HG02884 (cell line): ENCODE measurements around the gene EXOC3L1.

Source experiments
- ATAC-seq: cut with Tn5 transposase; IDR thresholded peaks from one replicate; pipeline ENCODE4 v1.9.1; 2021; ENCODE audit warnings: mild to moderate bottlenecking, moderate library complexity; ENCODE audit not compliant: unreplicated experiment

Gene EXOC3L1, protein sequence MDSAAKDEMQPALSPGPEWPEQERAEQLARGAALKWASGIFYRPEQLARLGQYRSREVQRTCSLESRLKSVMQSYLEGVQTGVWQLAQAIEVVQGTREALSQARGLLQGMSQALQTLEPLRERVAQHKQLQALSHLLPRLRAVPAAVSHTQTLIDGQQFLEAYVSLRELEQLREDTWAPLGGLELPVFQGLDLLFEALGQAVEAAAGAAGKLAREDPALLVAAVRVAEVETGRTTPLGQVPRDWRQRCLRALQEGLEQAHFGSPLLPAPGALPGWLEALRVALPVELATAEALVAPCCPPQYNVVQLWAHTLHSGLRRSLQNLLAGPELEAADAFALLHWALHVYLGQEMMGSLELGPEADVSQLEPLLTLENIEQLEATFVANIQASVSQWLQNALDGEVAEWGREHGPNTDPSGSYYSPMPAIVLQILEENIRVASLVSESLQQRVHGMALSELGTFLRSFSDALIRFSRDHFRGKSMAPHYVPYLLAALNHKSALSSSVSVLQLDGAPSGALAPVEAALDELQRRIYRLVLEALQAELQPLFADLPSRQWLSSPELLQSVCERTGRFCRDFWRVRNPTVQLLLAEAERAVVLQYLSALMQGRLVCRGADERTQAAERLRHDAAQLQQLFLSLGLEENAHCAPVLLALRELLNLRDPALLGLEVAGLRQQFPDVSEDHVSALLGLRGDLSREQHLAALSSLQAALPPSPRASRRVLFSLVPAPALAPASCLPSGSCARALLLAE

DNA sequence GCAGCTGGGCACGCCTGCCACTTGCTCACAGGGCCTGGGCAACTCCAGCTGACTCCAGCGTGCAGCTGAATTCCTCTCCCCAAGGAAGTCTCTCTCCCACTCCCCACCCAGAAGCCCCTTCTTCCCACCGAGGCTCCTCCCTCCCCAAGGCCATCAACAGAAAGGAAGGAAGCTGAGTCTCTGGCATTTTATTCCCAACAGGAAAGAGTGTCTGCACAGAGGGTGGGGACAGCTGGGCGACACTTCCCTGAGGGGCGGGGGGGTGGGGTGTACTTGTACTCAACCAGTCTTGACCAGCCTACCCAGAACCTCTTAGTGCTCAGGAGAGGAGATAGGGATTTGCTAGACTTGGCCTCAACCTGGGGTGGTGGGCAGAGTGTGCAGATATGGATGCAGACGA lies at the start of gene EXOC3L1:
EXOC3L1 (minus strand) TSS at position 96 of the 400 bp plus-strand sequence. CDS start 460 bp downstream, outside the sequence.
- no peak for ATAC-seq

DNA sequence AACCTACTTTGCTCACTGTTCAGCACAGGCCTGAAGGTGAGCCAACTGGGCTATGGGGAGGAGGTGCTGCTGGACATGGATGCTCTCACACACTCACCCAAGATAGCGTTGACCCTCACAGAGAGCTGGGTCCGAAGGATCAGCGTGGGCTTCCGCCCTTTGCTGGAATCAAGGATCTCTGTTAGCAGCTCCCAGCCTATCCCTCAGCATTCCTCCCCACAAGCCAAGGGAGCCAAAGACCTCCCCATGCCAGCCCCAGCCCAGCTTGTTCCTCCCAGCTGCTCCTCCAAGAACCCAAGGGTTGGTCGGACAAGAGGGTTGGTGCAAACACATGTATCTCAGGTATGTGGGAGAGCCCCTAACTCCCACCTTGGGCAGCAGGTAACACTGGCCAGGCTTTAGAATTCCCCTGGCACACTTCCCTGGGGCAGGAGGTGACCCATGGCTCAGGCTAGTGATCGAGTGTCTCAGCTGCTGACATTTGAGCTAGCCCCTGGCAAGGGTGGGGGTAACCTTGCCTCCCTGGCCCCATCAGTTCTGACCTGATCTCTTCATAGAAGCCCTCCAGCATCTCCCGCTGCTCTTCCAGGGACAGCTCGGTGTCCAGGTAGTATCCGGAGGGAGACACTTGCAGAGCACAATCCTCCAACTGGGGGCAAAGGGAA lies 49.0 kb upstream of the EXOC3L1 start:
- ATAC-seq: no peak

DNA sequence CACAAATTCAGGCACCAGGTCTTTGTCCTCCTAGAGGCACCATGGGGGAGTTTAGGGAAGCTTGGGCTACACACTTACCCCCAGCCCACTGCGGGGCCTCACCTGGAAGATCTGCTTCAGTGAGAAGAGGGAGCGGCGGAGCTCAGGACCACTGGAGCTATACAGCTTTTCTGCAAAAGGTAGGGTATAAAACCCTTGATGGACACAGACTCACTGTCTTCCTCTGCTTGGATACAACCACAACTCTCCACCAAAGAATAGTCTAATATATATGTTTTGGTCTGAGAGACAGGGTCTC lies 48.3 kb upstream of the EXOC3L1 start:
- no peak for ATAC-seq

DNA sequence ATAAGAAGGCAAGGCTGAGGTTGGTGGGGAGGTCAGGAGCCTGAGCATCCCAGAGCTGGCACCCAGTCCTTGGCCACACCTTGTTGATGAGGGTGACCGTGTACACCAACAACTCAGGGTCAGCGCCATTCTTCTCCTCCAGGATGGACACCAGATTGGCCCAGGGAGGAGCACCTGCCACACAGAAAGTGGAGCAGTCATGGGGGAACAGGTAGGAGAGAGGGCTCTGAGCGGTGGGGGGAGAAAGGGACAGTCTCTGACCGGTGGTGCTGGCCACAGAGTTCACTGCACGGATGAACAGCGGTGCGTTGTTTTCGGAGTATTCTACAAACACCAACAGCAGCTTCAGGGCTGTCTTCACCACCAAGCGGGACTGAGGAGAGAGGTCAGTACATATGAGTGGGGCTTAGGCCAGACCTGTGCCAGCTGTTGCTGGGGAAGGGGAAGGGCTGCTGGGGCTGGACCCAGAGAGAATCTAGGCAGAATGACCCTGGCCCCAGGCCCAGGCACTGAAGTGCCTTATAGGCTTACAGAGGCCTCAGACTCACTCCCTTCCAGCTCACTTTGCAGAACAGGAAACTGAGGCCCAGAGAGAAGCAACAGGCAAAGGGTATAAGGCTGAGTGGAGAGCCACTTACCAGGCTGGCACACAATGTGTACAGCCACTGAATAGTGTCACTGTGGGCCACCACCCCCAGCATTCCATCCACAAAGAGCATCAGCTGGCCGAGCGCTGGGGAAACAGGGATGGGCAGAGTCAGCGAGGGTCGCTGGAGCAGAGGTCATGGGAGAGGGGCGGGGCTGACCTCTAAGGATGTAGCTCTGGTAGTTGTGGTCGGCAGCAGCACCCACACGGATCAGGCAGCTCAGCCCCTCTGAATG lies 47.7 kb upstream of the EXOC3L1 start:
- no peak for ATAC-seq

DNA sequence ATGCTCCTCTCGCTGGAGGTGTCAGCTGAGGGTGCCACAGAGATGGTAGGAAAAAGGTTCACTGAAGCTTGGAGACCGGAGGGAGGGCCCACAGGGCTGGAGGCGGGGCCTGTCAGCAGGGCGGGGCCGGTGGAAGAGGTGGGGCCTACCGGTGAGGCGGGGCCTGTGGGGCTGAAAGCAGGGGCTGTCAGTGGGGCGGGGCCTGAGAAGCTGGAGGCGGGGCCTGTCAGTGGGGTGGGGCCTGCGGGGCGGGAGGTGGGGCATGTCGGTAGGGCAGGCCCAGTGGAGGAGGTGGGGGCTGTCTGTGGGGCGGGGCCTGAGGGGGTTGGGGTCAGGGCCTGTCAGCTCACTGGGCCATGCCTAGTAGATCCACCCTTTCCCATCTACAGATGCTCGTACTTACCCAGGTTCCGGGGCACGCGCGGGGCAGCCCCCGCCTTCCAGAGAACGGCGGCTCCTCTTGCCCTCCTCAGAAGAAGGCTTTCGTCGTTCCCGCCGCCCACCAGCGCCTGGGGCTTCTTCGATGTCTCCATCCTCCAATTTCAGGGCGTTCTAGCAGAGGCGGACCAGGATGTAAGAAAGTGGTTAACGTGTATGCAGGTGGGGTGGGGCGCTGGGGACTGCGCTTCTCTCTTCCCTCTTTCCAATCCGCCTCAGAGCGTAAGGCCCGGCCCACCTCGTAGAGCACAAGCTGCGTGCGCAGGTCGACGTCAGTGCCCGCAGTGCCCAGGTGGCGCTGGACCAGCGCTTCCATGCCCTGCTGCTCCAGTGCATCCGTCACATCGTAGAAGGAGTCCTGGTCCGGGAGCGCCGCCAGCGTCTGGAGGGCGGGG lies 46.8 kb upstream of the EXOC3L1 start:
- ATAC-seq: no peak

DNA sequence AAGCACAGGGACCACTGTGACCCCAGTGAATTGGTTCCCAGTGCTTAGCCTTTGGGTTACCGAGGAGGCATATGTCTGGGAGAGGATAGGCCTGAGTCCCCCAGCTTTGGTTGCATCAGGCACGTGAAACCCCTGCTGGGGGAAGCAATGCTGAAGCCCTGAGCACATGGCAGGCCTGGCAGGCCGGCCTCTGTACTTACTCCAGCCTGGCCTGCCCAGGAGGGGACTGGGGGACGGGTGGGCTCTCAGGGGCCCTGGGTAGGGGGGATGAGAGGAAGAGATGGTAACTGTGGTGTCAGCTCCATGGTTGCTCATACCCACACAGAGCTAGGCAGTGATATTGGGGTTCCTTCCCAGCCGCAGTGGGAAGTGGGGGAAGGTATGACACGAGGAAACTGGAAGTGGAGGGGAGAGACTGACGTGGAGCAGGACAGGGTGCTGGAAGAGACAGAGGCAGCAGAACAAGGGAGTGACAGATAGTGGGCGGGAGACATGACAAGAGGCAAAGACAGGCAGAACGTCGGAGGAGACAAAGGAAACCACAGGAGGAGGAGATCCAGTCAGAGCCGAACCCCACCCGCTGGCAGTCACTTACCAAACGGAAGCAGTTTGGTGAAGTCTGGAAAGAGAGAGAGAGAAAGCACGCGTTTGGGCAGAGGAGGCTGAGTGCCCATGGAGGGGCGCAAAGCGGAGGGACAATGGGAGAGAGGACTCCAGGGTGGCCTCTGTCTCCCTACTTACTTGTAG lies 46.1 kb upstream of the EXOC3L1 start:
- ATAC-seq: no peak

DNA sequence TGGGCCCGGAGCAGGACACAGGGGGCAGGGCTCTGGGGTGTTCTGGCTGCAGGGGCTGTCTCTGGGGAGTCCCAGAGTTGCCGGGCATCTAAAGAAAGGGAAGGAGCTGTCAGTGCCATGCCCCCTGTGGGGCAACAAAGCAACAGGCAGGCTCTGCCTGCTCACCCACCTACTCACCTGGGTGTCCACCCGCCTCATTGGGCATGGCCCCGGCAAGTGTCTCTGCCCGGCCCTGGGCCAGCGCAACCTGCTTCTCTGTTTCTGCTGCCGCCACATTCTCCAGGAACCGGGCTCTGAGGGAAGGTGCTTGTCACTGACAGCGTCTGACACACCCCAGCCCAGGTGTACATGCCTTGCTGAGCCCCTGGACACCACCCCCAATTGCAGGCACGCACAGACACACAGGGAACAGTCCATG lies 44.3 kb upstream of the EXOC3L1 start:
- no peak for ATAC-seq

DNA sequence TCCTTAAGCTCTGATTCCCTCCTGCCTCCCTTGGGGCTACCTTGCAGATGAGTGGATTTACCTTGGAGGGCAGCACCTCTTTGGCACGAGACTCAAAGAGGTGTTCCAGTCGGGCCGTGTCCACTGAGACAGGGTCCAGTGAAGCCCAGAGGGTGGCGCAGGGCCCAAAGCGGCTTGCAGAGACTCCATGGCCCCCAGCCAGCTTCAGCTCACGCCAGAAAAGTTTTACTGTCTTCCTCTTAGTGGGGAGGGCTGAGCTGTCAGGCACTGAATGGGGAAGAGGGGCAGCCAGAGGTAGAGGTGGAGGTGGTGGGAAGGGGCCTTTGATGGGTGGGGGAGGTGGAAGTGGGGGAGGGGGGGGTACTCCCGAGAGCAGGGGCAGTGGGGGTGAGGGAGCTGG lies 43.7 kb upstream of the EXOC3L1 start:
- no peak for ATAC-seq

DNA sequence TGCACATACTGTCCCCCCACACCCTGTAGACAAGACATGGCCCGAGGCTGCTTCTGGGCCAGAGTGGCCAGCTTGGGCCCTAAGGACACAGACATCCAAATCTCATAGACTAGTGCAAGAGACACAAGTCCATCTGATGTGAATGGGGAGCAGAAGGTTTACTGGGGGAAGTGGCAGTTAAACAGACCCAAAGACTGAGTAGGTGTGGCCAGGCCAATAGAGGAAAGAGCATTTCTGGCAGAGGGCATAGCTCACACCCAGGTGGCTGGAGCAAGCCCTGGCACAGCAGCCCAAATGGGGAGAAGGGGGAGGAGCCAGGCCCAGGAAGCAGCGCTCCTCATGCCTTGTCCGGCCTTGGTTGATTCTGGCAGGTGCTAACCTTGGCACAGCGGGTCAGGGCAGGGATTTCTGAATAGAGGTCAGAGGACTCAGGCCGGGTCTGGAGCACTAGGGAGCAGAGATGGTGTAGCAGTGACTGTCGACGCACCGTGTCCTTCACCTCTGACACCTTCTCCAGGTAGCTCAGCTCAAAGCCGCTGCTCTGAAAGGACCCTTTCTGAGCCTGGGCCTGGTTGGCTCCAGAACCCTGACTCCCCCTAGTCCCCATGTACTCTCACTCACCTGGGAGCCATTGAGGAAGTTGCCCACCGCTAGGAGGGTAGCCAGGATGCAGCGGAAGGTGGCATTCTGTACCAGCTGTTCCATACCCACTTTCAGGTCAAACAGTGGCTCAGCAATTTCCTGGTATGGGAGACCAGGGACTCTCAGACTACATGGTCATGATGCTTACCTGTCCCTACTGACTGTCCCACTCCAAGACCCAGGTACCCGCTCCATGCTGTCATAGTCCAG lies 41.1 kb upstream of the EXOC3L1 start:
- no peak for ATAC-seq

DNA sequence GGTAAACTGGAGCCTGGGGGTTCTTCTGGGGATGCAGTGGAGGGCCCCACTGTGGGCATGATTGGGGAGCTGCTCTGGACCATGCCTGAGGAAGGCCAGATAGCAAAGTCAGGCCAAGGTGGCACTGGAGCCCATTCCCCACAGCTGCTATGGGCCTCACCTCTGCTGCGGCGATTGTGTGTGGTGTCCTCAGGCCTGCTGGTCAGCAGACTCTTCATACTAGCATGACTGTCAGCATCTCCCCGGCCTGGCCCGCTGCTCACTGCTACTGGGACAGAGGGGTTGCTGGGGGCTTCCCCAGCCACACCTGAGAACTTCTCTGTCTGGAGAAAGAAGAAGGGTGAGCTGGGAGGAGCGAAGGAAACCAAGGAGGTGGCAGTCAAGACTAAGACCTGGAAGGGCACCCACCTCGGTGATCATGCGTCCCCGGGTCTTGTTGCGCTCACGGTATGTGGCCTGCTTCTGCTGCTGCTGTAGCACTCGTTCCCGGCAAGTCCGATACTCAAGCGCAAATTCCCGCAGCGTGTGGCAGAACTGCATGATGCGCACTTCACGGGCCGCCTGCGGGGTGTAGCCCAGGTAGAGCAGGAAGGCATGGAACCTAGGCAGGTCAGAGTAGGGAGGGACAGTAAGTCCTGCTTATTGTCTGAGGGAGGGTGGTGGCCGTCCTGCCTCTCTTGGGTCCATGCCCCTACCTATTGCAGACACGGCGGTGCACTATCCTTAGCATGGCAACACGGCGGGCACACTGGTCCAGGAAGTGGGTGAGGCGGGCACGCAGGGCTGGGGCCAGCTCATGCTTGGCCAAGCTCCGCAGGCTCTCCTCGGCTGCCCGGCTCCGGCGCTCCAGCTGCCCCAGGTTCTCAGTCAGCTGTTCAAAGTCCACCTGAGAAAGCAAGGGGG lies 40.2 kb upstream of the EXOC3L1 start:
- ATAC-seq: no peak

DNA sequence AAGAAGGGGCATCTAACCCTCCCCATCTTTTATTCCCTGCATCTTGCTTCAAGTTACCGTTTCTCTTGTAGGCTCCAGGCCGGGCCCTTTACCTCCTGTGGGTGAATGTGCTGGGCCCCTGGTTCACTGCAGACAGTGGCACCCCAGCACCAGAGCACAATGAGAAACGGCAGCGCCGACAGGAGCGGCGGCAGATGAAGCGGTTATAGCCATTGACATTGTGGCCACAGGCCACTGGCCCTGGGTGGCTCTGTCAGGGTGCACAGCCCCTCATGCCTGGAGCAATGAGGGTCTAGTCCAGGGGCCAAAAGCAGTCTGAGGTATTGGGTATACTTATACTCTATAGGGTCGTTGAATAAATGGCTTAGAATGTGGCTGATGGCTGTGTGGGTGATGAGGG lies 39.0 kb upstream of the EXOC3L1 start:
- ATAC-seq: no peak

DNA sequence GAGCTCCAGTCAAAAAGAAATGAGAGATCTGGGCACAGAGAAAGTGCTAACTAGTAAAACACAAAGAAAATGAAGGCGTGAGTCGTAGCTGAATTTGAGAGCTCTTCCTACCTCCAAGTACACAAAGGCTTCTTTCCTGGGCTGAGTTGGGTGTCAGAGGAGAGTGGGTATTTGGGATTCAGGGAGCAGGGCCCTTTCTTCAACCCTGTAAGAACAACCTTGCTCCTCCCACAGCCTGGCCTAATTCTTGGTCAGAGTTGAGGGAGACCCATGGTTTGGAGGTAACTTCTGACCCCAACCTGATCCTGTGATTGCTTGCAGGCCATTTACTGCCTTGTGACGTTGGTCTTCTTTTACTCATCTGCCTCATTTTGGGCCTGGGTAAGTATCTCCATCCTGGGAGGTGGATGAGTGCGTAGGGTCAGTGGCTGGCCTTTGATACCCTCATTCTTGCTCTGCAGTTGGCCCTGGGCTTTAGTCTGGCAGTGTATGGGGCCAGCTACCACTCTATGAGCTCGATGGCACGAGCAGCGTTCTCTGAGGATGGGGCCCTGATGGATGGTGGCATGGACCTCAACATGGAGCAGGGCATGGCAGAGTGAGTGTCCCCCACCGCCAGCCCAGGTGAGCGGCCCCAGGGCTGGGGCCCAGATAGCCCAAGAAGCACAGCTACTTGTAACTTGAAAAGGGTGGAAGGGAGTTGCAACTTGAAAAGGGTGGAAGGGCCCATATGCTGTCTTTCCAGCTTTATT lies 38.3 kb upstream of the EXOC3L1 start:
- no peak for ATAC-seq

DNA sequence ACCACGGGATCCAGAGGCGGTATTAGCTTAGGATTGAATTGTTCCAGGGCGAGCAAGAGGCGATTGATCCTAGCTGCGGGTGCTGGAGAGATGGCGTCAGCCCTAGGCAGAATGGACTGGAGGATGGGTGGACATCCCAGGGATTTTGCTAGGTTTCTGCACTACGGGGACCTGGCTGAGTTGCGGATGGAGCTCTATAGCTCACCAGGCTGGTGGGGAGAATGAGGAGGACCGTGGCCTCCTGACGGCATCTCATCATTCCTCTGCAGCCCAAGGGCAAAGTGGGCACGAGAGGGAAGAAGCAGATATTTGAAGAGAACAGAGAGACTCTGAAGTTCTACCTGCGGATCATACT lies 37.6 kb upstream of the EXOC3L1 start:
- no peak for ATAC-seq

DNA sequence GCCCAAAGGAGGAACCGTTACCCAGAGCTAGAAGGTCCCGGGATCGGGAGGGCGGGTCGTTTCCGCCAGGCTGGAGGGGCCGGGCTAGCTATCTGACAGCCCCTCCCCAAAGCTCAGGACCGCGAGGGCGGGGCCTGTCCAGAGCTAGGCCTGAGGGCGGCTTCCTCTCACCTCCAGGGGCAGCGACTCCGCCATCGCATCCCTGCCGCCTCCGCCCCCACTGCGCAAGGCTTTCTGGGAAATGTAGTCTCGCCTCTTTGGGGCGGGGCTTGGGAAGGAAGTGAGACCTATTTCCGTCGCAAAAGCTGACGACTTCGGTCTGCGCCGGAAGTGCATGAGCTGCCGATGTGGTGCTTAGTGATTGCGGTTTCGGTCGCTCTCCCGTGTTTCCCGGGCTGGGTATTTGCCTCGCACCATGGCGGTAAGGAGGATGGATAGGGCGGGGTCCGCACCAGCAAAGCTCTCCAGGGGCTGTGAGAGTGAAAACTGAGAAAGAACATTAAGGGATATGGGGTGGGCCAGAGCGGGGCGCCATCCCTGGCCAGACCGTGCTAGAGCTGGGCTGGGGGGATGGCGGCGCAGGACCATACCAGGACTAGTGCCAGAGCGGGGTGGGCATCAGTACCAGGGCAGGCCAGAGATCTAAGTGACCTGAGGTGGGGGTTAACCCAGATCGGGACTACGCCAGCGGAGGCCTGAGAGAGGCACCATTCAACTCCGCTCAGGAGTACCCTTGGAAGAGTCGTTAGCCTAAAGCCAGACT lies 37.0 kb upstream of the EXOC3L1 start, which contains the start of gene TMEM208:
TMEM208 (plus strand) TSS at position 327 of the 763 bp plus-strand sequence; CDS start at position 416, 89 bp downstream.
- ATAC-seq: peak; percentile 86

DNA sequence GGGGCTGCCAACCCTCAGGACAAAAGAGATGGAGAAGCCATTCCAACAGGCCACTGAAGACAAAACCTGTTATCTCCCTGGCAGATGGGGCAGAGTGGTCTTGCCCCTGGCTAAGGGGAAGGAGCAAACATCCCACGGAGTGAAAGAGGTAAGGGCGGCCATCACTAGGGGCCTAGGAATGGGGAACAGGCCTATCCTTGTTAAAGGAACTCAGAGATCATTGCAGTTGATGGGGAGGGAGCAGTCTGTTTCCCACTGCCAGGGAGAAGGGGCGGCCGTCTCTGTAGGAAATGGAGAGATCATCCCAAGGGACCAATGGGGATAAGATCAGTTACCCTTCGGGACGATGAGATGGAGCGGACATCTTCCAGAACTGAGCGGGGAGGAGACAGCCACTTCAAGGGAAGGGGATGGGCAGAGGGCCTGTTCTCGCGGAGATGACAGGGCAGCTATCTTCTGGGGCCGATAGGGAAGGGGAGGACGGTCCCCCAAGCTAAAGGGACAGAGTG lies 36.4 kb upstream of the EXOC3L1 start:
- ATAC-seq: no peak

DNA sequence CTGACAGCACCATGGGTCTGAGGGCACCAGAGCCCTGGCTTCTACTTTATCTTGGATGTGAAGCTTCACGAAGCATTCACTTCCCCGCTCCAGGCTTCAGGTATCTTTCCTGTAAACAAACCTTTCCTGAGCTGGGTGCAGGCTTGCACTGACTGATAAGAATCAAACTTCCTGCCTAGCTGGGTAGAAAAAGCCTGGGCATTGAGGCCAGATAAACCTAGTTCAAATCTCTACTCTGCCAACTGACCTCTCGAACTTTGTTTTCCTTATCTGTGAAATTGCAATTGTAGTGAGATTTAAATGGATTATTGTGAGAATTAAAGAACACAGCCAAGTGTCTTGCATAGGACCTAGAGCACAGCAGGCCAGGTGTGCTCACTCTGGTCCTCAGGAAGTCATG lies 34.1 kb upstream of the EXOC3L1 start:
- no peak for ATAC-seq
